B cell (primary cell): ENCODE results near the gene RNF207. TPM values are rescaled to one million over a fixed set of nuclear protein-coding genes. Genes with fewer than 3 reads are reported as not detected.

Experiments used
- ATAC-seq: fragments of 200-7000 bp; cut with Tn5 transposase; one replicate; pipeline ENCODE4 v1.10.0; 2021; ENCODE audit warnings: low read depth, mild to moderate bottlenecking, moderate number of reproducible peaks, moderate library complexity
- CTCF ChIA-PET: fragments of 350-600 bp; sonication (Branson Sonifier 250); formaldehyde crosslinking; loops from one replicate; lab custom pipeline; 2021; ENCODE audit warnings: antibody characterized with exemption, inconsistent platforms; lab: Charles Lee
- POLR2A ChIA-PET: fragments of 350-600 bp; sonication (Branson Sonifier 250); formaldehyde crosslinking; loops from one replicate; lab custom pipeline; 2021; ENCODE audit warnings: antibody characterized with exemption; lab: Charles Lee
- DNase-seq: peaks from one replicate; pipeline ENCODE4 v3.0.0; 2013
- H2AFZ ChIP-seq: 2 replicates; pipeline ENCODE4 v1.6.1; 2012; ENCODE audit warnings: mild to moderate bottlenecking, low read depth, low read length; ENCODE audit not compliant: insufficient read depth, poor library complexity, severe bottlenecking
- H3K27ac ChIP-seq, 2 donors: 1 replicate in 1 of 2; 2 replicates in 1 of 2; pipeline ENCODE4 v1.5.1; 2012 to 2013; ENCODE audit warnings: low read length in 2 of 2, mild to moderate bottlenecking in 2 of 2, moderate library complexity in 1 of 2
- H3K27me3 ChIP-seq, 4 experiments: fragments of 200-600 bp in 1 of 4; sonication (generic) in 1 of 4; replicated peaks in 1 of 4; 1 replicate in 2 of 4; 2 replicates in 2 of 4; pipeline versions ENCODE4 v1.6.1 to v1.7.0; 2013 to 2016; ENCODE audit warnings: low read length in 3 of 4, mild to moderate bottlenecking in 2 of 4, mixed read lengths in 1 of 4, moderate library complexity in 1 of 4; ENCODE audit not compliant: insufficient read depth in 4 of 4, control insufficient read depth in 3 of 4; ENCODE audit errors: control extremely low read depth in 1 of 4
- H3K36me3 ChIP-seq, 2 experiments: replicated peaks in 1 of 2; 1 replicate in 1 of 2; 2 replicates in 1 of 2; pipeline versions ENCODE4 v1.6.1 to v1.7.1; 2013; ENCODE audit warnings: low read length in 1 of 2; ENCODE audit not compliant: insufficient read depth in 2 of 2, control insufficient read depth in 1 of 2; ENCODE audit errors: control extremely low read depth in 1 of 2, extremely low read depth in 1 of 2
- H3K4me1 ChIP-seq, 2 donors: fragments of 200-600 bp in 1 of 2; sonication (generic) in 1 of 2; 1 replicate in 1 of 2; 2 replicates in 1 of 2; pipeline versions ENCODE4 v1.5.1 to v1.6.1; 2013 to 2017; ENCODE audit warnings: low read length in 2 of 2; ENCODE audit not compliant: control insufficient read depth in 2 of 2, insufficient read depth in 2 of 2
- H3K4me2 ChIP-seq: replicated peaks from 2 replicates; pipeline ENCODE3; 2012; ENCODE audit warnings: mild to moderate bottlenecking, low read depth, low read length; ENCODE audit not compliant: poor library complexity, severe bottlenecking
- H3K4me3 ChIP-seq, 5 experiments: fragments of 200-600 bp in 1 of 5; sonication (generic) in 1 of 5; 1 replicate in 3 of 5; 2 replicates in 2 of 5; pipeline versions ENCODE4 v1.5.1 to v1.7.0; 2011 to 2016; ENCODE audit warnings: low read length in 4 of 5, mild to moderate bottlenecking in 4 of 5, low read depth in 2 of 5, control low read depth in 1 of 5, moderate library complexity in 1 of 5; ENCODE audit not compliant: insufficient read depth in 1 of 5; ENCODE audit errors: control extremely low read depth in 1 of 5, extremely low read depth in 1 of 5
- H3K79me2 ChIP-seq: fragments of 200-600 bp; sonication (generic); one replicate; pipeline ENCODE4 v1.6.0; 2016; ENCODE audit warnings: low read length; ENCODE audit not compliant: control insufficient read depth, insufficient read depth
- H3K9ac ChIP-seq: fragments of 200-600 bp; sonication (generic); 2 replicates; pipeline ENCODE4 v1.6.1; 2017; ENCODE audit warnings: mild to moderate bottlenecking, low read length, moderate library complexity
- H3K9me3 ChIP-seq, 3 donors: one replicate each; pipeline versions ENCODE4 v1.6.1 to v1.7.1; 2013; ENCODE audit warnings: low read length in 2 of 3; ENCODE audit not compliant: control insufficient read depth in 2 of 3, insufficient read depth in 1 of 3; ENCODE audit errors: control extremely low read depth in 1 of 3
- H4K20me1 ChIP-seq: 2 replicates; pipeline ENCODE4 v1.6.0; 2012; ENCODE audit warnings: mild to moderate bottlenecking, low read length; ENCODE audit not compliant: insufficient read depth, control insufficient read depth, poor library complexity, severe bottlenecking
- H3K27ac Mint-ChIP-seq: one replicate; pipeline ENCODE4 v1.8.0; 2021; ENCODE audit warnings: mixed read lengths
- H3K27me3 Mint-ChIP-seq: one replicate; pipeline ENCODE4 v1.8.0; 2021; ENCODE audit warnings: mixed read lengths
- H3K4me1 Mint-ChIP-seq: one replicate; pipeline ENCODE4 v1.8.0; 2021; ENCODE audit warnings: mixed read lengths
- H3K4me3 Mint-ChIP-seq: one replicate; pipeline ENCODE4 v1.8.0; 2021; ENCODE audit warnings: mixed read lengths
- H3K9me3 Mint-ChIP-seq: one replicate; pipeline ENCODE4 v1.8.0; 2022; ENCODE audit warnings: mixed read lengths; ENCODE audit not compliant: insufficient read depth
- EZH2 ChIP-seq: IDR thresholded peaks from 2 replicates; pipeline ENCODE4 v1.6.1; 2012; ENCODE audit warnings: borderline replicate concordance, low read depth, mild to moderate bottlenecking, moderate library complexity, low read length; ENCODE audit not compliant: insufficient read depth, poor library complexity, severe bottlenecking
- WGBS: methylation state at CpG from one replicate; pipeline ENCODE4 v1.1.5; 2013; ENCODE audit warnings: missing lambda C conversion rate; ENCODE audit not compliant: insufficient coverage; 5-methylcytosine and 5-hydroxymethylcytosine counted together
- intact Hi-C: fragments of 100-400 bp; cut with micrococcal nuclease; formaldehyde crosslinking; loops from one replicate; pipeline ENCODE4 v1.10.0; 2022
- polyA plus RNA-seq: library from polyadenylated mRNA; depleted of rRNA; stranded (reverse); fragments of >200 nt; gene quantifications from 2 replicates; pipeline ENCODE4 v1.2.3, GENCODE V29; 2012
- total RNA-seq, 2 donors: library from RNA; stranded (reverse); fragments of 120-200 nt in 1 of 2; gene quantifications; 1 replicate in 1 of 2; 2 replicates in 1 of 2; pipeline versions ENCODE4 v1.2.3 to v1.2.4, GENCODE V29; 2013 to 2022
- TF ChIP-seq, protein P1 (sequence below): fragments of 200-600 bp; IDR thresholded peaks from one replicate; pipeline ENCODE4 v1.8.0; 2022; ENCODE audit warnings: antibody characterized with exemption, mild to moderate bottlenecking

The RNF207 gene
- total and polyA plus RNA-seq, 2 donors (not counting 1 experiment from before 2014, with no cell fraction given): 1.5 to 6.8 TPM

DNA sequence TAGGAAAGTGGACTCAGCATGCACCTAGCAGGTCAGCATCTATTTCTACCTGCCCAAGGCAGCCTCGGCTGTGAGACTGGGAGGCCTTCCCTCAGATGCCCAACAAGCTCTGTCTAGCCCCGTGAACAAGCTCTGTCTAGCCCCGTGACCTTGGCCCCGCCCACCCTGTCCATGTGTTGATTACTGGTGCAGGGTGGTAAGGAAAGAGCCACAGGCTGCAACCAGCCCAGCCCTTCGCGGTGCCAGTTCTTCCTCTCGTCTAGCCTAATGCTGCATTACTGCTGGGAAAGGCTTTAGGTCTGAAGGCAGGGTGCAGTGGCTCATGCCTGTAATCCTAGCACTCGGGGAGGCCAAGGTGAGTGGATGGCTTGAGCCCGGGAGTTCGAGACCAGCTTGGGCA, 52.8 kb downstream of the RNF207 start:
- ChIA-PET CTCF (interaction anchor here (2.3 kb wide), 1 partner anchor 13 kb away, joined by 6 read pairs; no protein-coding TSS in a partner anchor), POLR2A (no interaction called here)
- H3K27me3 Mint-ChIP-seq: peaks cover 14% of the 10 kb centered on the region
- H3K4me1 Mint-ChIP-seq: peaks cover 13% of the 10 kb centered on the region
- peaks cover 9 to 11% of the 10 kb centered on the region in 2 donors for H3K4me1 ChIP-seq
- H3K27me3 ChIP-seq: peaks cover 0 to 39% (median 3%) of the 10 kb centered on the region in 4 experiments
- no peak overlapping the region for H2AFZ ChIP-seq
- peak overlapping the region; percentile 67 for H3K4me3 Mint-ChIP-seq
- H3K9me3 Mint-ChIP-seq: no peaks in the 10 kb centered on the region
- no peak for ATAC-seq
- no peak for DNase-seq
- H4K20me1 ChIP-seq: no peaks in the 10 kb centered on the region
- no peak overlapping the region for H3K4me3 ChIP-seq
- no peak overlapping the region for H3K4me2 ChIP-seq
- no peak overlapping the region for H3K9ac ChIP-seq
- peaks cover 0 to 3% (median 0%) of the 10 kb centered on the region in 3 donors for H3K9me3 ChIP-seq
- H3K79me2 ChIP-seq: no peaks in the 10 kb centered on the region
- no peaks in the 10 kb centered on the region for H3K36me3 ChIP-seq
- TF ChIP-seq EZH2: no peak
- TF ChIP-seq, protein P1, sequence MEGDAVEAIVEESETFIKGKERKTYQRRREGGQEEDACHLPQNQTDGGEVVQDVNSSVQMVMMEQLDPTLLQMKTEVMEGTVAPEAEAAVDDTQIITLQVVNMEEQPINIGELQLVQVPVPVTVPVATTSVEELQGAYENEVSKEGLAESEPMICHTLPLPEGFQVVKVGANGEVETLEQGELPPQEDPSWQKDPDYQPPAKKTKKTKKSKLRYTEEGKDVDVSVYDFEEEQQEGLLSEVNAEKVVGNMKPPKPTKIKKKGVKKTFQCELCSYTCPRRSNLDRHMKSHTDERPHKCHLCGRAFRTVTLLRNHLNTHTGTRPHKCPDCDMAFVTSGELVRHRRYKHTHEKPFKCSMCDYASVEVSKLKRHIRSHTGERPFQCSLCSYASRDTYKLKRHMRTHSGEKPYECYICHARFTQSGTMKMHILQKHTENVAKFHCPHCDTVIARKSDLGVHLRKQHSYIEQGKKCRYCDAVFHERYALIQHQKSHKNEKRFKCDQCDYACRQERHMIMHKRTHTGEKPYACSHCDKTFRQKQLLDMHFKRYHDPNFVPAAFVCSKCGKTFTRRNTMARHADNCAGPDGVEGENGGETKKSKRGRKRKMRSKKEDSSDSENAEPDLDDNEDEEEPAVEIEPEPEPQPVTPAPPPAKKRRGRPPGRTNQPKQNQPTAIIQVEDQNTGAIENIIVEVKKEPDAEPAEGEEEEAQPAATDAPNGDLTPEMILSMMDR: no peak
- 73% methylated on average over 8 of the region's 10 CpGs for WGBS
- no peak overlapping the region for H3K27ac Mint-ChIP-seq
- H3K27ac ChIP-seq: no peak overlapping the region
- intact Hi-C loops: no loop called here

DNA sequence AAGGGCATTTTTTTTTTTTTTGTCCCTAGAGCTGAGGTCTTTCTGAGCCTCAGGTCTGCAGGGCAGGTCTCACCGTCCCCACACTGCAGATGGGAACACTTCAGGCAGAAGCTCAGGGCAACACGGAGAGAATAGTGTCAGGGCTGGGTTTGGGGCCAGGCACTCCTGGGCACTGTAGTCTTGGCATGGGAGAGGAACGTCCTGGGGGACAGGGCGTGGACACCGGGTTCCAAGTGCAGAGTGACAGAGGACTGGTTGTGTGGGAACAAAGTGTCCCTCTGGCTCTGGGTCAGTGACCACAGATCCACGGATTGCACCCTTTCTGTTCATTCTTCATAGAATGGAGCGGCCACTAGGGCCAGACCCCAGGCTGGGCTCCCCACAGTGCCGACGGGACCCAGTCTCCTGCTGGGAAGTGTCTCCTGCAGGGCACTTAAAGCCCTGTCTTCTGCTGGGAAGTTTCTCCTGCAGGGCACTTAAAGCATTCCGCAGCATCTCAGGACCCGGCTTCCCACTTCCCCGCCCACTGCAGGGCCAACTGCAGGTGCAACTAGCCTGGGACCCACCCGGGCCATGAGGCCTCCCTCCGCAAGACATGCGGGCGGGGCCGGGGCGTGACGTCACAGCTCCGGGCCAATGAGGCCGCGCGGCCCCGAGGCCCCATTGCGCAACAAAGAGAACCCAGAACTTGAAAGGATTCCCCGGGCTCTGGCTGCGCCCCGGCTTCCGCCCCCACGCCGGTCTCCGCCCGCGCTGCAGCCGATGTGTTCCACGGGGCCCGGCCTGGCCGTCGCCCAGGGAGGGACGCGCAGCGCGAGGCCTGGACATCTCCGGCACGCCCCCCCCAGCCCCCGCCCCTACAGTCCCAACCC, 53.8 kb downstream of the RNF207 start:
- 12% methylated on average over 37 of the region's 46 CpGs for WGBS
- TF ChIP-seq, protein P1: no peak
- no peak for TF ChIP-seq EZH2
- H3K27me3 Mint-ChIP-seq: peaks cover 11% of the 10 kb centered on the region
- Histone ChIP-seq H3K9ac (peak overlapping the region; percentile 57), H3K27ac (no peak overlapping the region), H4K20me1 (no peaks in the 10 kb centered on the region), H3K4me1 (peaks cover 9 to 11% of the 10 kb centered on the region in 2 donors), H3K9me3 (peaks cover 0 to 3% (median 0%) of the 10 kb centered on the region in 3 donors), H3K27me3 (peaks cover 0 to 39% (median 3%) of the 10 kb centered on the region in 4 experiments), H3K4me3 (peak overlapping the region in 4 of 5 experiments; percentile 31 to 62 (median 58)), H3K36me3 (no peaks in the 10 kb centered on the region), H3K79me2 (no peaks in the 10 kb centered on the region), H3K4me2 (peak overlapping the region; percentile 94), H2AFZ (peak overlapping the region; percentile 46)
- intact Hi-C loops: no loop called here
- no peaks in the 10 kb centered on the region for H3K9me3 Mint-ChIP-seq
- DNase-seq (peak; percentile 81), ATAC-seq (peak; percentile 65)
- ChIA-PET POLR2A (no interaction called here), CTCF (interaction anchor here (2.3 kb wide), 1 partner anchor 14 kb away, joined by 6 read pairs; no protein-coding TSS in a partner anchor)
- H3K27ac Mint-ChIP-seq: no peak overlapping the region
- peak overlapping the region; percentile 67 for H3K4me3 Mint-ChIP-seq
- peaks cover 13% of the 10 kb centered on the region for H3K4me1 Mint-ChIP-seq
